Stimulated activated CD8-positive, alpha-beta memory T cell treated with anti-CD3 and anti-CD28 coated beads, Interleukin-12 subunit alpha, Interleukin-12 subunit beta, amount 100 ng/mL, for 4 hours (primary cell): ENCODE data around the gene PPP4R4.

Experiments
- DNase-seq: peaks from one replicate; pipeline ENCODE4 v3.0.0-alpha.2; 2020; ENCODE audit warnings: low read depth

Gene PPP4R4

DNA sequence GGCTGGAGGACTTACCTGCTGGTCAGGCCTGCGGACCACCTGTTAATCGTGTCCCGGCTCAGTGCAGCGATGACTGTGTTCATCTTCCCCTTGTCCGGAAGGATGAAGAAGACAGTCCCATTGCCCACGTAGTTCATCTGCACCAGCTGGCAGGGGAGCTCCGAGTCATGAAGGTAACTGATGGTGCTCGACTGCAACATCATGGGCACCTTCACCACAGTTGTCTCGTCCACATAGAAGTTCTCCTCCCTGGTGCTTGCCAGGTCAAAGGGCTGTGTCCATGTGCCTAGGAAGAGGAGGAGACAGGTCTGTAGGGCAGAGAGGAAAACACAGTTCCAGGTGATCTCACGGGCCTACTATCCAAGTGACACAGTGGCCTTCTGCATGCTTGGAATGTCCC, 135.6 kb downstream of the PPP4R4 start:
- DNase-seq: no peak

DNA sequence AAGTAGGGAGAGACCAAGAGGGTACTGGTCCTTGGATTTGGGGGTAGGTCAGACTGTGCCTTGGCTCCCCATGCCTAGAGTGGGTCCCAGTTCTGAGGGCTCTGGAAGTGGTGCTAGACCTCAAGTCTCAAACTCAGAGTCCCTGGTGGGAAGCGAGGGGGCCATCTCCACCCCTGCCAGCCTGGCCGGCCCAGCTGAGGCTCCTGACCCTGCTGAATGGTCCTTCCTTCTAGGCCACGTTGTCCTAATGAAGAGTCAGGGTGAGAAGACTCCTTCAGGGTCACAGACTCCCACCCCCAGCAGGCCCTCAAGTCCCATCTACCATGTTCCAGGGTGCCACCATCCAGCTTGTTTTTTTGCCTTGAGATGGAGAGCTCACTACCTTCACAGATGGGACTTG, 136.1 kb downstream of the PPP4R4 start:
- no peak for DNase-seq

DNA sequence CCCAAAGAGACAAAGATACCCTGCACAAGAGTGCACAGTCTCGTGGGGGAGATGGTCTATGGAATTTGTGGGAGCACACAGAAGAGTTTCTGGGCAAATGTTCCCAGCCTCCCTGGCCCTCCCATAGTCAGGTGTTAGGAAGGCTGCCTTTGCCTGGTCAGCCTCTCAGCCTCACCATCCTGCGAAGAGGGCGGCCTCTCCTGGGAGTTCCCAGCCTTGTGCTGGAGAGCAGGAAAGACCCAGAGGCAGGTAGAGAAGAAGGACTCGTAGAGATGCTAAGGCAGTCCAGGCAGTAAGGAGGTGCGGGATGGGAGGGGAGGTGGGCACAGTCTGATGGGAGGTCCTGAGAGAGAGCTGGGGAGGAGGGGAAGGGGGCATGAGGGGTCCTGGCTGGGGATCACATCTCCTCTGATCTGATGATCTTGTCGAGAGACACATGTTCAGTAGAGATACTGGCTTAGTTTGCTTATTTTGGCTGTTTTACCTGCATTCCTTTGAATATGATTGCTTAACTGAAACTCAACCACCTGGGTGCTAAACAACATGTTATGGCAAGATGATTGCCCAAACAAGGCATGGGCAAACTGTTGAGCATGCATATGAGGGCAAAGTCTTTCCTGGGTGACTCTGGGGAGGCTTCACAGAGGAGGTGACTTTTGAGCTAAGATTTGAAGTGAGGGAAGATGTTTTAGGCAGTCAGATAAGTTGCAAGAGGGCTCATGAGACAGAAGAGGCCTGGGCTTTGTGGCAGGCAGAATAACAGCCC, 138.5 kb downstream of the PPP4R4 start:
- DNase-seq: no peak

GRCh38 chr14:94313991-94314655, 140.0 kb downstream of the PPP4R4 start:
- DNase-seq: no peak

DNA sequence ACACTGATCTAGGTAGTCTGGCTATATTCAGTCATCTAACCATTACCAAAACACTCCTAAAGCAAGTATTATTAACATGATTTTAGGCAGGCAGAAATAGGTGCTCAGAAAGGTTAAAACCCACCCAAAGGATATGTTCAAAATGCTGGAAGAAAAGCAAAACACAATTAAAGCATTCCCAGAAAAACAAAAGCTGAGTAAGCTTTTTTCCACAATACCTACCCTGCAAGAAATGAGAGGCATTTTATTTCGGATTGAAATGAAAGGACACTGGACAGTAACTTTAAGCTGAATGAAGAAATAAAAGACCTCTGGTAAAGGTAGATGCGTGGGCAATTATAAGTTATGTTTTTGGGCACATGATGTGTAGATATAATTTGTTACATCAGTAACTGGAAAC, 140.8 kb downstream of the PPP4R4 start:
- no peak for DNase-seq

DNA sequence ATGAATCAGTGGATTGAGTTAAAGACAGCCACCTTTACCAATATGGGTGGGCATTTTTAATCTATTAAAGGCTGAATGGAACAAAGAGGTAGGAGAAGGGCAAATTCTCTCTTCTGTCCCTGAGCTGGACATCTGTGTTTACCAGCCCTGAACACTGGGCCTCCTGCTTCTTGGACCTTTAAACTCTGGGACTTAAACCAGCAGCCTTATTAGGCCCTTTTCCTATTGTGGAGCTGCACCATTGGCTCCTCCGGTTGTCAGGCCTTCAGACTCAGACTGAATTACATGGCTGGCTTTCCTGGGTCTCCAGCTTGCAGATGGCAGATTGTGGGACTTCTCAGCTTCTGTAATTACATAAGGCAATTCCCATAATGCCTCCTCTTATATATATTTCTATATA, 142.6 kb downstream of the PPP4R4 start:
- no peak for DNase-seq

DNA sequence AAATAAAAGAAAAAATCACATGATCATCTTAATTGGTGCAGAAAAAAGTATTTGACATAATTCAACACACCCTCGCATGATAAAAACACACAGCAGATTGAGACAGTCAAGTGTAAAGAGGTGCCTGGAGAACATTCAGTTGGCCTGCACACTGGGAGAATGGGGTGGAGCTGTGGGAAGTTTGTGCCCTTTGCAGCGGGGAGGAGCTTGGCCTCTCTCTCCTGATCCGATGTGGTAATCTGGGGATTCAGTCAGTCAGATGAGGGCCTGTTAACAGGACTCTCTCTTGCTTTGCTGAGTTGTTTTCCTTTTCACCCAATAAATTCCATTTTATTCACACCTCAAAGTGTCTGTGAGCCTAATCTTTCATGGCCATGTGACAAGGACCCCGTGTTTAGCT, 143.1 kb downstream of the PPP4R4 start:
- no peak for DNase-seq

GRCh38 chr14:94320243-94320642, 146.1 kb downstream of the PPP4R4 start:
- no peak for DNase-seq

- DNase-seq: no peak
These were observed 147.5 kb downstream of the PPP4R4 start for GRCh38 chr14:94321421-94322271.

GRCh38 chr14:94322648-94323570, 148.8 kb downstream of the PPP4R4 start, which contains the start of gene SERPINA6:
Gene SERPINA6, minus strand, starts transcription at chr14:94323336. Its CDS starts 8,688 bp downstream, at chr14:94314648.
- DNase-seq: no peak

DNA sequence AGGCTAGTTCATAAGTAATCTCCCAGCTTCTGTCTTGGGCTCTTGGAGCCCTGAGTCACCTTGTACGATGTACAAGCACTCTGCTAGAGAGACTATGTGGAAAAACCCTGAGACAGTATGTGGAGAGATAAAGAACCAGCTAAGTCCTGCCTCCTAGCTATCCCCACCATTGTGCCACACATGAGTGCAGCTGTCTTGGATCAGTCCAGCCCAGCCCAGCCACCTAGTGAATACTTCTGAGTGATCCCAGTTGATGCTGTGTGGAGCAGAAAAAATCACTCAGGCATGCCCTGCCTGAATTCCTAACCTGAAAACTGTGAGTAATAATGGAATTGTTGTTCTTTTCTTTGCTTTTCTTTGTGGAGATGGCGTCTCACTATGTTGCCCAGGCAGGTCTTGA, 154.1 kb downstream of the PPP4R4 start:
- no peak for DNase-seq
